ENCODE measurements around the gene PCNX3. TPM values are rescaled to one million over a fixed set of nuclear protein-coding genes. Genes with fewer than 3 reads are reported as not detected.

The PCNX3 gene
- total RNA-seq: 30.6 TPM
- long read RNA-seq, partial matches to known transcripts: 10 of 12 reads
- long read RNA-seq, other reads (novel, unspliced or antisense): 2 of 12 reads

DNA sequence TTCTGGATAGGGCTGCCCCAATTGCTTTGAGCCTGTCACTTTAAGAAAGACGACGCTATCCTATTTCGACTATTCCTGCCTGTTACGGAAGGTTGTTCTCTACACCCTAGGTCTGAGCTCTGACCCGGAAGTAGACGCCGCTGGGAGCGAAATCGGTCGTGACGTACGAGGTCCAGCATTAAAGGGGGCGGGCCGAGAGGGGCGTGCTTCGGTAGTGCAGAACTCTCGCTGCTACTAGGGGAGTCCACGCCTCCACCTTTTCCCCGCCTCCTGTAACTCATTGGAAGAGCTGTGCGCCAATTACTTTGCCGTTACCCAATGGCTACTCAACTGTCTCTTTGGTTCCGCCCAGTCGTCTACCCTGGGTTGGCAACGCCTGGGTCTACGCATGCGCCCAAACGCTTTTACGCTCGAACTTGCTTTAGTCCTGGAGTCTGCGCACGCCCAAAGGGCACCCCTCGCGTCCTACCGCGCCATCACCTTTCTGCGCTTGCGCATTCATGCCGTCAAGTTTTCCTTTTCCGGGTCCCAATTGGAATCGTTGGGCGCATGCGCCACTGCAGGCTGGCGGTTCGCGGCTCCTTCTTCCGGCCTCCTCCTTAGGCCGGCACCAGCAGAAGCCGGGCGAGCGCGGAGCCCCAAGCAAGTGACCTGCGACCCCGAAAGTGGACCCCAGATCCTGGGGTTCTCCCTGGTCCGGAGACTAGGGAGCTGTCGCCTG is at the start of gene PCNX3:
Gene PCNX3, plus strand, starts transcription at position 548 of the 721 bp plus-strand sequence. CDS start 536 bp downstream, outside the sequence.
- peak; percentile 100 for DNase-seq (ENCODE audit: low spot score)

- DNase-seq (ENCODE audit: low spot score): no peak
Observed at GRCh38 chr11:65569164-65569972, 46.2 kb upstream of the PCNX3 start.

DNA sequence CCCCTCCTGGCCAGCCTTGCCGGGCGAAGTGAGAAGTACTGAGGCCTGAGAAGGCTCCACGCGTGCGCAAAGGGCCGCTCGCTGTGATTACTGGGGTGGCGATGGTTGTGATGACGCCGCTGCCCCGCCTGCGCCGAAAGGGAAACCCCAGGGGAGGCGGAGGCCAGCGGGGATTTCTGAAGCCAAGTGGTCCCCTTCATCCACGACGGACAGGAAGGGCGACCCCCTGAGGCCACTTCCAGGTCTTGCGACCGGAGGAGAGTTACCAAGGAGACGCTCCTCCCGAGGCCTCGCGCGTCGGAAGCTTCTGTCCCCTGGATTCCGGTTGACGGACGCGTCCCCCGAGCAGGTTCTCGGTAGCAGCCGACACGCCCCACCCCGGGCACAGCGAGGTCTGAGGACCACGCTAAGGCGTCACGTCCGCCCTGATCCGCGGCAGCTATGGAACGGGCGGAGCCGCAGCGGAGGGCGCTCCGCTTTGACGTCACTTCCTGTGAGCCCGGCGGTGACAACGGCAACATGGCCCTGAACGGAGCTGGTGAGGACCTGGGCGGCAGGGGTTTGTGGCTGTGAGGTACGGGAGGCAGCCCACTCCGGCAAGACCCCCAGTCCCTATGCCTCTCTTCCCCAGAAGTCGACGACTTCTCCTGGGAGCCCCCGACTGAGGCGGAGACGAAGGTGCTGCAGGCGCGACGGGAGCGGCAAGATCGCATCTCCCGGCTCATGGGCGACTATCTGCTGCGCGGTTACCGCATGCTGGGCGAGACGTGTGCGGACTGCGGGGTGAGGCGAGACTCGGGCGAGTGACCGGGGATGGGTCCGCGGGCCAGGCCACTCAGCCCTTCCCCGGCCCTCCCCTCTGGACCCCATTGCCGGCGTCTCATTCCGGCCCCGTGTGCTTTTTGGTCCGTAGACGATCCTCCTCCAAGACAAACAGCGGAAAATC is 45.3 kb upstream of the PCNX3 start, which contains the start of gene ZNRD2:
Gene ZNRD2, plus strand, starts transcription at position 505 of the 946 bp plus-strand sequence. Its CDS starts 15 bp downstream, at position 520.
- DNase-seq (ENCODE audit: low spot score): peak; percentile 98

DNA sequence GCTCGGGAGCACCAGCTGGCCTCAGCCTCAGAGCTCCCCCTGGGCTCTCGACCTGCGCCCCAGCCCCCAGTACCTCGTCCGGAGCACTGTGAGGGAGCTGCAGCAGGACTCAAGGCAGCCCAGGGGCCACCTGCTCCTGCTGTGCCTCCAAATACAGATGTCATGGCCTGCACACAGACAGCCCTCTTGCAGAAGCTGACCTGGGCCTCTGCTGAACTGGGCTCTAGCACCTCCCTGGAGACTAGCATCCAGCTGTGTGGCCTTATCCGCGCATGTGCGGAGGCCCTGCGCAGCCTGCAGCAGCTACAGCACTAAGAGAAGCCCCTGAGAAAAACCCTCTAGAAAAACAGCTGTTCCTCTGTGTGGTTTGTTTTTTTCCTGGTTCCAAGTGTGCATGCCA is 44.2 kb upstream of the PCNX3 start:
- DNase-seq (ENCODE audit: low spot score): no peak

- no peak for DNase-seq (ENCODE audit: low spot score)
Observed at GRCh38 chr11:65571940-65572339, 43.6 kb upstream of the PCNX3 start.

- DNase-seq (ENCODE audit: low spot score): peak; percentile 96
Observed at GRCh38 chr11:65572356-65573051, 43.1 kb upstream of the PCNX3 start, which contains the start of gene FAM89B. TSS of gene FAM89B (plus strand) at chr11:65572538. CDS start at chr11:65572670, 132 bp downstream.

GRCh38 chr11:65573391-65574079 is 42.0 kb upstream of the PCNX3 start:
- DNase-seq (ENCODE audit: low spot score): no peak

DNA sequence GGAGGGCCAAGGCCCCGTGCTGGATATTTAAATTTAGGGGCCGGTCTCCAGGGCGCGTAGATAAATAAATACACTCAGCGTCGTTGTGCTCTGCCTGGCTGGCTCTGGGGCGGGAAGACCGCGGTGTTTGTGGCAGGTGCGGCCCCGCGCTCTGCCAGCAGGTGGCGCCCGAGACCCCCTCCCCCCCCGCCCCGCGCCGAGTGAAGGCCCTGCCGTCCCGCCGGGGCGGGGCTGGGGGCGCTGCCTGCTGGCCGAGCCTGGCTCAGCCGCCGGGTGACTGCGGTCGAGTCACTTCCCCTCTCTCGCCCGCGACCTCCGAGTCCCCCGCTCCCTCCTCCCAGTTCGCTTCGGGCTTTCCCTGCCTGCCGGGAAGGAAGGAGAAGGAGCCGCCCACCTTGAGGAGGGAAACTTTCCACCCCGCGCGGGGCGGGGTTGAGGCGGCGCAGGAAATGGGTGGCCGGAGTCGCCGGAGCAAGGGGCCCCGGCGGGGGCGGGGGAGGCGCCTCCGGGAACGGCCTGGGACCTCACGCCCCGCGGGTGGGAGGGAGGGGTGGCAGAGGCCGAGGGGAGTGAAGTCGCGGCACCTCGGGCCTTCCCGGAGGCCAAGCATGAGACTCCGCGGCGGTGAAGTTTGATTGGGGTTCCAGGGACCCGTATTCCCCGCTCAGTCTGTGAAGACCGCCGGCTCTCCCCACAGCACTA is 41.3 kb upstream of the PCNX3 start:
- peak; percentile 97 for DNase-seq (ENCODE audit: low spot score)

- no peak for DNase-seq (ENCODE audit: low spot score)
Observed at GRCh38 chr11:65574811-65575567, 40.6 kb upstream of the PCNX3 start.

- no peak for DNase-seq (ENCODE audit: low spot score)
Observed at GRCh38 chr11:65575568-65576231, 39.9 kb upstream of the PCNX3 start, which contains the start of gene EHBP1L1. TSS of gene EHBP1L1 (plus strand) at chr11:65576053. CDS start at chr11:65576303, 250 bp downstream.

- DNase-seq (ENCODE audit: low spot score): no peak
Observed at GRCh38 chr11:65576232-65576866, 39.2 kb upstream of the PCNX3 start.

- peak; percentile 96 for DNase-seq (ENCODE audit: low spot score)
Observed at GRCh38 chr11:65576867-65577755, 38.5 kb upstream of the PCNX3 start.

DNA sequence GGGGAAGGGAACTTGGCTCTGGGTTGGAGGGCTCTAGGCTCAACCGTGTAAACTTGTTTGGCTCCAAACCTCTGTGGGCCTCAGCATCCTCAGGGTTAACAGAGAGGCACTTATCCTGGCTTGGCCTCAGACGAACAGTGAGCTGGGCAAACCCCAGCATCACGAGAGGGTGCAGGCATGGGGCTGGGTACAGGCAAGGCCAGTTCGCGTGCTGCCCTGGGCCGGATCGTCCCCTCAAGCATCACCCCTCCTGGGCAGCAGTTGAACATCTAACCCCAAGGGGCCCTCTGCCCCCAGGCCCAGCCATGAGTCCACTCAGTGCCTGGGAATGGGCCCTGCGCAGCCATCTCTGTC is 37.8 kb upstream of the PCNX3 start:
- no peak for DNase-seq (ENCODE audit: low spot score)

DNA sequence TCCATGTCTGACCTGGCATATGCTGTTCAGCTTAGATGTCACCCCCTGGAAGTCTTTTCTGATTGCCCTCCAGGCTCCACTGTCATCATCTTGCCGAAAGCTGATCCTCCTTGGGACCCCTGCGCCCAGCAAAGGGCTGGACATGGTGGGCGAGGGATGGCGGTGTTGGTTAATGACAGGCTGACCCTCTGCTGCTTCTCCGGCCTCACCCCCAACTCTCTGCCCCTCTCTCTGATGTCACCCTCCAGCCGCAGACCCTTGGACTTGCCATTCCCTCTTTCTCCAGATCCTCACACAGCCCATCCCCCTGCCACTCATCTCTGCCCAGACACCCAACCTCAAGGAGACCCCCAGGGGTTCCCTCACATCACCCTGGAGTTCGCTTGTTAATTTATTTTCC is 37.4 kb upstream of the PCNX3 start:
- no peak for DNase-seq (ENCODE audit: low spot score)

DNA sequence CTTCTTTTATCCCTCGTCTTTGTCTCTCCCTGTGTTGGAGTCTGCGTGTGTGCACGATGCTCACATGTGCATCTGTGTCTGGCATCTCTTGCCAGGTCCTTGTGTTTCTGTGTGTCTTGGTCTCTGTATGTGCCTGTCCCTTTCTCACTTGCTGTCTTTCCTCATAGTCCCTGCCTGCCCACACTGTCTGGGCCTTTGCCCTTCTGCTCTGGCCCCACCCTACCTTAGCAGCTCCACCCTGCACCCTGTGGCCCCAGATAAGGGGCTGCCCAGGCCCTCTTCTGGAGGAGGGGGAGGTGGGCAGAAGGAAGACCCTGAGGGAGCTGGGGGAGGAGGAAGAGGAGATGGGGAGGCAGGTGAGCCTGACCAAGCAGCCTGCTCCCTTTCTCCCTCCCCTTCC is 36.9 kb upstream of the PCNX3 start:
- no peak for DNase-seq (ENCODE audit: low spot score)

DNA sequence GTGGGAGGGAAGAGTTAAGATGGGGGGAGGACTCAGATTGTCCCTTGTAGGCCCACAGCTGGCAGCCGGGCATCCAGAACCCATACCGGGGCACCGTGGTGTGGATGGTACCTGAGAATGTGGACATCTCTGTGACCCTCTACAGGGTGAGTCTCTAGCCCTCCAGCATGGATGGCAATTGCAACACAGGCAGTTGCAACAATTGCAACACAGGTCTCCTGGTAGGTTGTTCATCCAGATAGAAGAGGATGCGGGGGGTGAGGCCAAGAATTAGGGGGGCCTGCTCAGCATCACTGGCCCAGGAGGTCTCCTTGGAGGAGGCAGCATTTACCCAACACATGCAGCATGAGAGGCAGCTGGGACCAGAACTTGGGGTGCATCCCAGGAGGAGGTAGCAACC is 36.3 kb upstream of the PCNX3 start:
- DNase-seq (ENCODE audit: low spot score): no peak
